Fibroblast of pulmonary artery (primary cell): ENCODE data around the gene NCSTN.

Experiments
- DNase-seq: peaks from one replicate; pipeline ENCODE4 v3.0.0-alpha.2; 2010; ENCODE audit warnings: low read depth
- H3K4me3 ChIP-seq: replicated peaks from 2 replicates; pipeline ENCODE4 v1.5.1; 2011; ENCODE audit warnings: low read depth, mild to moderate bottlenecking, control low read depth, low read length, moderate library complexity
- TF ChIP-seq, protein P1 (sequence below): IDR thresholded peaks from 2 replicates; pipeline ENCODE4 v1.5.1; 2011; ENCODE audit warnings: mild to moderate bottlenecking, control low read depth, low read length, inconsistent platforms; ENCODE audit errors: missing control alignments

The NCSTN gene

DNA sequence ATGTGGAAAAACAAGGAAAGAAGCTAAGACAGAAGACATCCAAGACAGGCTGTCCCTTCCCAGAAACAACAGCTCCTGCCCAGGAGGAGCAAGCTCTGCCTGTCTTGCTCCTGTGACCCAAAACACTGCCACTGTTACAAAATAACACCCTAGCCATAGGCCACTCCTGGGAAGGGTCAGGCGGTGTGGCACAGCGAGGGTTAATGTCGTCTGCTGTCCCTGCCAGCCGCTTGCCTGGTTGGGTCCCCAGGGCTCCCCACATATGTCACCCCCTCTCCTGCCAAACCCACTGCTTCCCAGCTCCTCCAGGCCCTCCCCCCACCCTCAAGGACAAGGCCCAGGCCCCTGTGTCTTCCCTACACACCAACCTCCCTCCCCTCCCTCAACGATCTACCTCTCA is 19.8 kb downstream of the NCSTN start:
- TF ChIP-seq, protein P1, sequence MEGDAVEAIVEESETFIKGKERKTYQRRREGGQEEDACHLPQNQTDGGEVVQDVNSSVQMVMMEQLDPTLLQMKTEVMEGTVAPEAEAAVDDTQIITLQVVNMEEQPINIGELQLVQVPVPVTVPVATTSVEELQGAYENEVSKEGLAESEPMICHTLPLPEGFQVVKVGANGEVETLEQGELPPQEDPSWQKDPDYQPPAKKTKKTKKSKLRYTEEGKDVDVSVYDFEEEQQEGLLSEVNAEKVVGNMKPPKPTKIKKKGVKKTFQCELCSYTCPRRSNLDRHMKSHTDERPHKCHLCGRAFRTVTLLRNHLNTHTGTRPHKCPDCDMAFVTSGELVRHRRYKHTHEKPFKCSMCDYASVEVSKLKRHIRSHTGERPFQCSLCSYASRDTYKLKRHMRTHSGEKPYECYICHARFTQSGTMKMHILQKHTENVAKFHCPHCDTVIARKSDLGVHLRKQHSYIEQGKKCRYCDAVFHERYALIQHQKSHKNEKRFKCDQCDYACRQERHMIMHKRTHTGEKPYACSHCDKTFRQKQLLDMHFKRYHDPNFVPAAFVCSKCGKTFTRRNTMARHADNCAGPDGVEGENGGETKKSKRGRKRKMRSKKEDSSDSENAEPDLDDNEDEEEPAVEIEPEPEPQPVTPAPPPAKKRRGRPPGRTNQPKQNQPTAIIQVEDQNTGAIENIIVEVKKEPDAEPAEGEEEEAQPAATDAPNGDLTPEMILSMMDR, result no peak
- no peak overlapping the region for H3K4me3 ChIP-seq
- no peak for DNase-seq

DNA sequence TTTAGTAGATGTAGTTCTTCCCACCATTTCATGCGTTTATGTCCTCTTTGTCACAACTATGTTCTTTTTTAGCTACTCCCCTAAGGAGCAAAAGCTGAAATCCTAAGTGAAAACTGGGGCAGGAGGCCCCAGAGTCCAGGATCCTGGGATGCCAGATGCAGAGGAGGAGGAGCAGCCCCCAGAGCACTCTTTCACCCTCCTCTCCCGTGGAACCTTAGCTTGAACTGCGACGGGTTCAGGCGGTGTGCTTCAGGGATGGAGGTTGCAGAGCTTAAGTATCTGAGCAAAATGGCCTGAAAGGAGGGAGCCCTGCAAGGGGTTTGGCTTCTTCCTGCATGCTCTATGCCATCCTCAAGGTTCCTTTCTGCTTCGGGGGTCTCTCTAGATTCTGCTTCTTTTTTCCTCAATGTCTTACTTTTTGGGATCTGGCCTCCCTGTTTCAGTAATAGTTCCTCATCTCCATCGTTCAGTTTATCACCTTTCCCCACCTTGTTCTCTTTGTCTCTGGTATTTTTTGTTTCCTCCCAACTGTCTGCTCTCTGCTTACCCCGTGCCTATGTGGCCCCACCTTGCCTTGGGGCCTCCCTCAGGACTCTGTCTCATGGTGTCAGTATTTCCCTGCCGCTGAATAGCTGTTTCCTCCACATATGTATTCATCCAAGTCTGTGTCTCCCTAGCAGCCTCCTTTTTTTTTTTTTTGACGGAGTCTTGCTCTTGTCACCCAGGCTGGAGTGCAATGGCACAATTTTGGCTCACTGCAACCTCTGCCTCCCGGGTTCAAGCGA is 21.0 kb downstream of the NCSTN start:
- TF ChIP-seq, protein P1, result no peak
- no peak for DNase-seq
- H3K4me3 ChIP-seq, result no peak overlapping the region

DNA sequence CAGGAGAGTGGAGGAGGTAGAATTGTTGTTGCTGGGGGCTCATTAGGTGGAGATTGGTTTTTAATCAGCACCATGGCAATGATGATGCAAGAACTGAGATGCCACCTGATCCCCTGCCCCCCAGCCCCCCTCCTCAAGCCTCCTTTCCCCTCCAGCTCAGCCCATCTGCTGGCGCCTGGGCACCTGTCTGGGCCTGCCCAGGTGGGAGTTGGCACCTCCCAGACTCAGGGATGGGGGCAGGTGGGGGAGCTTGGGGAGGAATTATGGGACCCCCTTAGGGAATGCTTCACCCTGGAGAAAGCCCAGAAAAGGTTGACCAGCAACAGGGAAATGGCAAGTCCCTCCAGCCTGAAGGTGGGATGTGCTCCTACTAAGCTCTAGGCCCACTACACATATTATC is 22.1 kb downstream of the NCSTN start:
- DNase-seq, result no peak
- H3K4me3 ChIP-seq, result no peak overlapping the region
- TF ChIP-seq, protein P1, result no peak

DNA sequence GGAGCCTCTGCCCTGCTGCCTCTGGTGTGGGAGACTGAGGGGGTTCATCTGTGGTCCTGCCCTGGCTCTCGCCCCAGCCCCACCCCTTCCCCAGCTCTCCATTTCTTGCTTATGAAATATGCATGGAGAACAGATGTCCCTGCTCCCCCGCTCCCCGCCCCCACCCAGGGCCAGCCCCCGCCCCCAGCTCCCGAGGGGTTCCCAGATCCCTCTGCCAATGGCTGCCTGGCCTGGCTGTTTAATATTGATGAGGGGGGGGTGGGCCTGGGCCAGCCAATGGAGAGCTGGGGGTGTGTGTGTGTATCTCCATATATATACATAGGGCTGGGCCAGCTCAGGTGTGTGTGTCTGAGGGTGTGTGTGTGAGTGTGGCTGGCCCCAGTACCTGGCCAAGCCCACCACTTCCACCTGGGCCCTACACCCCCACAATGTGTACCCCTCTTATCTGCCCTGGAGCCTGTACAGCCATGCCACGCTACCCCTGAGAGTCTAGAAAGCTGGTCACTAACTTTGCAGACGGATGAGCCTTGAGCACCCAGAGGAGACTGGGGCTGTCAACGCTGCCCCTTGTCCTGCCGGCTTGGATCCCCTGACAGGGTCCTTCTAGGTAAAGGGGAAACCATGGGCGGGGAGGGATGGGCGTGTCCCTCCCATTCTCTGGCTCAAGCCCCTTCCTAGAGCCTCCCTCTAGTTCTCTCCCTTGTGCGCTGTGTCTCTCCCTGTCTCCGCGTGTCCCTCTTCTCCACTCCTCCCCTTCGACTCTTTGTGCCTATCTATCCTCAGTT is 23.7 kb downstream of the NCSTN start, which contains the start of gene NHLH1:
NHLH1 (plus strand) TSS at position 341 of the 785 bp plus-strand sequence. CDS start 3,661 bp downstream, outside the sequence.
- TF ChIP-seq, protein P1, result no peak
- no peak within 1 kb of the TSS for H3K4me3 ChIP-seq
- DNase-seq, result no peak

DNA sequence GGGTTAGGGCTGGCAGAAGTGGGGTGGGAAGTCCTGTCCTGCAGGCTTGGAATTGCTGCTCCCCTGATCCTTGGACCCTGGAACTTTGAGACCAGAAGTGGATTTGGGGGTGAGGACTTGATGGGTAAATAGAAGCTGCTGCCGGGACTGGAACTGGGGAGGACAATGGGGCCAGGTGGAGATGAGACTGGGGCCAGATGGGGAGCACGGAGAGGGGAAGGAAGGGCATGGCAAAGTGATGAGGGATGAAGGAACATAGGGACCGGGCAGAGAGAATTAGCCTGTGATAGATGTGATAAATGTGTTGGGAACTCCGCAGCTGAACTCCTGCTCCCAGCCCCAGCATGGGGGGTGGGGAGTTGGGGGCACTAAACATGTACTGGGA is 24.3 kb downstream of the NCSTN start:
- no peak for DNase-seq
- TF ChIP-seq, protein P1, result no peak
- H3K4me3 ChIP-seq, result no peak overlapping the region

DNA sequence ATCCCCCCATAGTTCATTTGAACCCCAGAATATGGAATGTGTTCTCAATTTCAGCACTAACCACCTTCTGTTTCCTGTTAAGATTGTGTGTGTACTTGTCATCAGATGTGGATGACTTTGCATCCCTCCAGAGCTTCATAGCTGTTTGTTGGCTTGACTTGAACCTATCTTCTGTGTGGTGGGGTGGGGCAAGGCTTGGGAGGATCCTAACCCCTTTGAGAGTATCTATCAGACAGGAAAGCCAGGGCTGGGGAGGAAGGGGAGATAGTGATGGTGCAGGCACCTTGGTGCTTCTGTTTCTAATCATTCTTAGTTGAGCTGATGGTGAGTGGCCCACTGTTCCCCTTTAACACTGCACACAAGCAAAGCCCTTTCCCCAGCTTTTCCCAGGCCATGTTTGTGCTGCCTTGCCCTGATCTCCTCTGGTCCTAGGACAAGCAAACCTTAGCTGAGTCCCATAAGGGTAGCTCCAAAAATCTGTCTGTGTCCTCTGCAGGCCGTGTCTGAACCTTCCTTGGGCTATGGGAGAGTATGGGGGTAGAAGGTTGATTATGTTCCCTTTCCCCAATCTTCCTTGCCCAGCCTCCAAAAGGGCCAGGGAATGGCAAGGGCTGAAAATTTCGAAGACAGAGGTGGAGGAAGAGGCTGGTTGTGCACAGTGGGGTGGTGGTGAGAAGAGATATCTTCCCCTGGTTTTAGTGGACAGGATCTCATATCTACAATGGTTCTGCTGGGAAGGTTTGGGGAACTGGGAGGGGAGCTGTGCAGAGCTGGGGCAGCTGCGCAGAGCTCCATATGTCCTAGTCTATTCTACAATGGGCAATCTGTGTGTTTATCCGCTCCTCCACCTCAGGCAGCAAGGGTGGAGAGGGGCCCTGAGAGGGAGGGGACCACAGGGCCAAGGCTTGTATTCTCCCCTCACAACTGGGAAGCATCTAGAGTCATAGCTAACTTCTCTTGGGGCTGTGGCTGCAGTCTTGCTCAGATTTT is 25.0 kb downstream of the NCSTN start:
- H3K4me3 ChIP-seq, result no peak overlapping the region
- DNase-seq, result no peak
- TF ChIP-seq, protein P1, result no peak
